HepG2 (cell line): ENCODE results near the gene HSF4. TPM values are rescaled to one million over a fixed set of nuclear protein-coding genes. Genes with fewer than 3 reads are reported as not detected.

Source experiments
- AGO1 ChIP-seq: fragments of 200-400 bp; formaldehyde crosslinking; IDR thresholded peaks from 2 replicates; pipeline ENCODE4 v1.6.1; 2017; ENCODE audit warnings: mild to moderate bottlenecking, low read depth, low read length, moderate library complexity; ENCODE audit not compliant: poor library complexity, severe bottlenecking
- ARHGAP35 ChIP-seq: sonication (generic); formaldehyde crosslinking; IDR thresholded peaks from 2 replicates; pipeline ENCODE4 v1.9.0; 2022; ENCODE audit warnings: mild to moderate bottlenecking, inconsistent platforms, moderate library complexity, missing genetic modification reagents, borderline replicate concordance
- CBX2 ChIP-seq, 2 experiments: fragments of 200-600 bp in 1 of 2; sonication (generic); formaldehyde crosslinking in 1 of 2; IDR thresholded peaks; 2 replicates each; pipeline versions ENCODE4 v1.7.0 to v1.8.1; 2018 to 2022; ENCODE audit warnings: low read depth in 2 of 2, low read length in 1 of 2, mild to moderate bottlenecking in 1 of 2, missing genetic modification reagents in 1 of 2
- CC2D1A ChIP-seq: sonication (generic); formaldehyde crosslinking; IDR thresholded peaks from 2 replicates; pipeline ENCODE4 v1.8.1; 2023; ENCODE audit warnings: mild to moderate bottlenecking, missing genetic modification reagents
- FOXO4 ChIP-seq: sonication (generic); formaldehyde crosslinking; conservative IDR thresholded peaks from 2 replicates; pipeline ENCODE4 v1.8.1; 2023; ENCODE audit warnings: missing genetic modification reagents
- GMEB2 ChIP-seq: IDR thresholded peaks from 2 replicates; pipeline ENCODE4 v1.6.1; 2016; ENCODE audit warnings: missing biosample characterization, missing genetic modification reagents, low read depth
- KLF6 ChIP-seq: IDR thresholded peaks from 2 replicates; pipeline ENCODE4 v1.8.0; 2016; ENCODE audit warnings: missing biosample characterization, missing genetic modification reagents
- MEF2D ChIP-seq: sonication (generic); formaldehyde crosslinking; IDR thresholded peaks from 2 replicates; pipeline ENCODE4 v1.5.1; 2020; ENCODE audit warnings: mild to moderate bottlenecking, missing genetic modification reagents
- NFIC ChIP-seq: IDR thresholded peaks from 2 replicates; pipeline ENCODE4 v1.6.1; 2012; ENCODE audit warnings: mild to moderate bottlenecking, low read length, inconsistent platforms
- NR2F2 ChIP-seq: IDR thresholded peaks from 2 replicates; pipeline ENCODE4 v1.6.1; 2012; ENCODE audit warnings: low read depth, inconsistent platforms, borderline replicate concordance
- PPARG ChIP-seq: conservative IDR thresholded peaks from 2 replicates; pipeline ENCODE4 v1.6.1; 2016; ENCODE audit warnings: missing biosample characterization, missing genetic modification reagents
- ZFP62 ChIP-seq: sonication (generic); formaldehyde crosslinking; IDR thresholded peaks from 2 replicates; pipeline ENCODE4 v1.4.0; 2020; ENCODE audit warnings: missing genetic modification reagents
- ZNF317 ChIP-seq: sonication (generic); formaldehyde crosslinking; IDR thresholded peaks from 2 replicates; pipeline ENCODE4 v1.5.0; 2020; ENCODE audit warnings: mild to moderate bottlenecking, missing genetic modification reagents
- ZNF687 ChIP-seq: sonication (generic); formaldehyde crosslinking; IDR thresholded peaks from 2 replicates; pipeline ENCODE4 v1.5.1; 2020; ENCODE audit warnings: mild to moderate bottlenecking, missing genetic modification reagents, moderate library complexity
- ZNF7 ChIP-seq: IDR thresholded peaks from 2 replicates; pipeline ENCODE4 v1.6.1; 2016; ENCODE audit warnings: missing biosample characterization, missing genetic modification reagents
- ZNF710 ChIP-seq: sonication (generic); formaldehyde crosslinking; IDR thresholded peaks from 2 replicates; pipeline ENCODE4 v1.5.0; 2020; ENCODE audit warnings: mild to moderate bottlenecking, missing genetic modification reagents, borderline replicate concordance
- ZNF839 ChIP-seq: sonication (generic); formaldehyde crosslinking; IDR thresholded peaks from 2 replicates; pipeline ENCODE4 v1.4.0; 2020; ENCODE audit warnings: missing genetic modification reagents, mild to moderate bottlenecking, borderline replicate concordance
- ZNF883 ChIP-seq: sonication (generic); formaldehyde crosslinking; IDR thresholded peaks from 2 replicates; pipeline ENCODE4 v1.5.1; 2020; ENCODE audit warnings: mild to moderate bottlenecking, missing genetic modification reagents; ENCODE audit errors: not compliant biosample characterization
- polyA plus RNA-seq, 8 experiments: library from polyadenylated mRNA; depleted of rRNA in 3 of 8; stranded (reverse) in 7 of 8; unstranded in 1 of 8; fragments of >200 nt; fragmentation: Illumina TruSeq in 4 of 8; extraction: Trizol in 4 of 8; gene quantifications; 2 replicates each; pipeline versions ENCODE4 v1.2.1 to v1.2.3, GENCODE V29; 2011 to 2016; ENCODE audit warnings: low read depth in 4 of 8, missing spikeins in 1 of 8, mixed read lengths in 1 of 8; ENCODE audit not compliant: insufficient read depth in 1 of 8
- total RNA-seq, 5 experiments: library from RNA; depleted of rRNA; stranded (reverse); fragments of >200 nt; fragmentation: Illumina TruSeq; extraction: Trizol; gene quantifications; 2 replicates each; pipeline ENCODE4 v1.2.3, GENCODE V29; 2016; ENCODE audit warnings: low read depth in 1 of 5

HSF4 gene
- total and polyA plus RNA-seq, 2 of the 13 experiments (the other 11 are each of a cell fraction or from before 2014, with no cell fraction given), result 3.5 to 16.9 TPM

GRCh38 chr16:67183627-67184452 is 19.3 kb downstream of the HSF4 start, which contains the start of gene MATCAP1 (continued):
- TF ChIP-seq GMEB2 (CRISPR knock-in tag) (peak; percentile 97), AGO1 (no peak), NR2F2 (no peak), ZNF687 (CRISPR knock-in tag) (peak; percentile 97), ZNF839 (0 out of 2 replicates have a peak, but pooled peaks have one; percentile 57), FOXO4 (no peak), KLF6 (CRISPR knock-in tag) (no peak), ZFP62 (CRISPR knock-in tag) (no peak), ARHGAP35 (CRISPR knock-in tag) (no peak; the same call in 1 of the 2 replicates), MEF2D (no peak), ZNF883 (peak; percentile 59), CBX2 (IDR thresholded peaks at IDR 0.05; ENCODE audit: low read depth, low read length) (no peak), CBX2 (CRISPR knock-in tag; IDR thresholded peaks at IDR 0.05; ENCODE audit: low read depth) (no peak), ZNF317 (CRISPR knock-in tag) (0 out of 2 replicates have a peak, but pooled peaks have one; percentile 58), PPARG (CRISPR knock-in tag) (peak; percentile 83), ZNF710 (CRISPR knock-in tag) (no peak), NFIC (no peak), CC2D1A (CRISPR knock-in tag) (no peak), ZNF7 (CRISPR knock-in tag) (no peak)
